Fibroblast of villous mesenchyme (primary cell): ENCODE results near the gene KIAA0040. TPM values are rescaled to one million over a fixed set of nuclear protein-coding genes. Genes with fewer than 3 reads are reported as not detected.
A peak's percentile ranks its signal among the peaks of the same experiment; 100 is the strongest.

Experiments
- DNase-seq: peaks from one replicate; pipeline ENCODE4 v3.0.0-alpha.2; 2010; ENCODE audit warnings: low read depth
- H3K4me3 ChIP-seq: 2 replicates; pipeline ENCODE4 v1.5.1; 2011; ENCODE audit warnings: low read depth, mild to moderate bottlenecking, low read length
- total RNA-seq: library from RNA; depleted of rRNA; stranded (reverse); fragments of >200 nt; gene quantifications from 2 replicates; pipeline ENCODE4 v1.2.3, GENCODE V29; 2012
- TF ChIP-seq, protein P1 (sequence below): IDR thresholded peaks from 2 replicates; pipeline ENCODE4 v1.5.1; 2012; ENCODE audit warnings: low read depth, mild to moderate bottlenecking, low read length; ENCODE audit not compliant: insufficient read depth

Gene KIAA0040
- total RNA-seq, 1 donor, result under 0.01 TPM

DNA sequence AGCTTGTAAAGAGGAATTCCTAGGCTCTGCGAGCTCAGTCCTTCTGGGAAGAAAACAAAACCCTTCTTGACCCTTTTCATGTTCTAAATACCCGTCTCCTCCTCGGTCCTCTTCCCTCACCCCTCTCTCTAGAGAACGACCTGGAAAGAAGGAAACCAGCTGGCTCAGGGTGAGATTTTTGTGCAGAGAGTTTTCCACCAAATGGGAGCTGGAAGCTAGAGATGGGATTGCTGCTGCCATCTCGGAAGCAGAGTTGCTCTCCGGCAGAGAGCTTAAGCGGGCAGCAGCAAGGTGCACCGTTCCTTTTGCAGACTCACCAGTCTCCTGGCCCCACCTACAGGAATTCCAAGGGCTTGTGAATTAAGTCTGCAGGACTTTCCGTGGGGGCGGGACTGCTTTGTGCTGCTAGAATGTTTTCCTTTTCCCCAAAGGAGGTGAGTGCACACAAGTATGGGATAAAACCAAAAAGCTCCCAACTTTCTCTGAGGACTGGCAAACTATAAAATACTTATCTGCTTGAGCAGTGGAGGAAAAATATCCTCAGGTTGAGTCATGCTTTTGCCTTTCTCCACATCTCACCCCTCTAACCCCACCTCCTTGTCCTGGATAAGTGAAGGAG lies 29.1 kb upstream of the KIAA0040 start:
- peak; percentile 24 for DNase-seq
- H3K4me3 ChIP-seq, result no peak overlapping the region
- TF ChIP-seq, protein P1, sequence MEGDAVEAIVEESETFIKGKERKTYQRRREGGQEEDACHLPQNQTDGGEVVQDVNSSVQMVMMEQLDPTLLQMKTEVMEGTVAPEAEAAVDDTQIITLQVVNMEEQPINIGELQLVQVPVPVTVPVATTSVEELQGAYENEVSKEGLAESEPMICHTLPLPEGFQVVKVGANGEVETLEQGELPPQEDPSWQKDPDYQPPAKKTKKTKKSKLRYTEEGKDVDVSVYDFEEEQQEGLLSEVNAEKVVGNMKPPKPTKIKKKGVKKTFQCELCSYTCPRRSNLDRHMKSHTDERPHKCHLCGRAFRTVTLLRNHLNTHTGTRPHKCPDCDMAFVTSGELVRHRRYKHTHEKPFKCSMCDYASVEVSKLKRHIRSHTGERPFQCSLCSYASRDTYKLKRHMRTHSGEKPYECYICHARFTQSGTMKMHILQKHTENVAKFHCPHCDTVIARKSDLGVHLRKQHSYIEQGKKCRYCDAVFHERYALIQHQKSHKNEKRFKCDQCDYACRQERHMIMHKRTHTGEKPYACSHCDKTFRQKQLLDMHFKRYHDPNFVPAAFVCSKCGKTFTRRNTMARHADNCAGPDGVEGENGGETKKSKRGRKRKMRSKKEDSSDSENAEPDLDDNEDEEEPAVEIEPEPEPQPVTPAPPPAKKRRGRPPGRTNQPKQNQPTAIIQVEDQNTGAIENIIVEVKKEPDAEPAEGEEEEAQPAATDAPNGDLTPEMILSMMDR, result no peak

DNA sequence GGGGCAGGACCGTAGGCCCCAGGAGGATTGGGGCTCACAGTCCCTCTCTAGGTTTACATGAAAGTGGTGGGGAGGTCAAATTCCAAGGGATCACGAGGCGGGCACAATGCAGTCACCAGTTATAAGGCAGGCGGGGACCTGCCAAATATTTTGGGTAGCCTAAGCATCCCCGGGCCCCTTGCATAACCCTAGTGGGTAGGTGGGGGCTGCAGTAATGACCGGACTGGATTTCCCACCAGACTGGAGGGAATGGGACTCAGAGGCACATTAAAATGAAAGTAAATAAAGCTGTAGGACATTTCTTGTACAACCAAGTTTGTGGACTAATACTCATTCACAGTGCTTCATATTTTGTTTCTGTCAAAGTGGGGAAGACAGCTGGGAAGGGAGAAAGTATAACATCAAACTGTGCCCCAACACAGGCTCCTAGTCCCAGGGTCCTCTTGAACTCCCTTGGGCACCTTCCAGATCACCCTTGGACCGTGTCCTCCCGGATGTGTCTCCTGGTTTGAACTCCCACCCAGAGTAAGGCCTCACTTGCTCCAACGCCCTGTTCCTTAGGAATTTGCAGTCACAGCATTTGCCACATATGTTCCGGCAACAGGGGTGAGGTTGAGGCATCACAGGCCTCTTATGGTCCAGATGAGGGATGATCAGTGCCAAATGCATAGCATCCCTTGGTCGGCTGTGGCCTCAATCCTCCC lies 28.4 kb upstream of the KIAA0040 start:
- TF ChIP-seq, protein P1, result no peak
- no peak overlapping the region for H3K4me3 ChIP-seq
- peak; percentile 19 for DNase-seq

DNA sequence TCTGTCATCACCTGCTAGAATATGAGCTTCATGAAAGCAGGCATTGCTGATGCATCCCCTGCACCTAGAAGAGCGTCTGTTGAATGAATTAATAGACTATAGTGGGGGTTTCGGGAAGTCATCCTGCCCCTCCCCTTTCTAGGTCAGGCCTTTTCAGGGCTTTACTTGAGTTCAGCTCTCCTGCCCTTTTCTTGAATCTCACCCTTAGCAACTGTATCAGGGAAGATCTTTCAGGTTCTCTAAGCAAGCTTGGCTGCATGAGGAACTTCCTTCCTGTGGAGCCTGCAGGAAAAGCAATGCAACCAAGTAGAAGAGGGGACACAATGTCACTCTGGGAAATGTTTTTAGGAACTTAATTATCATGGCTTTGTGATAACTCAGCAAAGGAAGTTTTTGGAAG lies 27.2 kb upstream of the KIAA0040 start:
- TF ChIP-seq, protein P1, result no peak
- DNase-seq, result no peak

DNA sequence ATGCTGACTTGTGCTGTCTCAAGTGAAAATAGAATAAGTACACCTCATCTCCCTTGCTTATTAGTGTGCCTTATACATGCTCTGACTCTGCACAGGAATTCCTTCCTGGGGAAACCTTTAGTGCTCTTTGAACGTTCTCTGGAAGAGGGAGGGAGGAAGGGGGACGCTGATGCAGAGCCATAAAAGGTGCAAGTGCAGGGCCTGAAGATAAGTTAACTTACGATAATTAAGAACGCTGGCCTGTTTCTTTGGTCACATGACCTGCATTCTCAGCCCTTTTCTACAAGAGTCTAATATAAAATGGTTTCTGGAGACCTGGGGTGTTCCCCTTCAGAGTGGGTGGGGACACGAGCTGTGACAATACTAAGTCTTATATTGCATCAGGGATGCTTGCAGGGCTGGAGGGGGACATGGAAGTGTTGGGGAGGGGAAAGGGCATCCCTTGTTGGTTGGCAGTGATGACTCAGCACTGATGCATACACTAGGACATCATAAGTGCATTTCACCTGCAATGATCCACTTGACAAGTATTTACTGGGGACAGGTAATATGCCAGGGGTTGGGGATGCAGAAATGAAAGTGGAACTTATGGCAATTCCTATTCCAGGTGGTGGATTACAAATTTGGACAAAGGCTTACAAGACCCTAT lies 26.3 kb upstream of the KIAA0040 start:
- TF ChIP-seq, protein P1, result no peak
- no peak for DNase-seq
- no peak overlapping the region for H3K4me3 ChIP-seq

More for the DNA sequence above, 27.2 kb upstream of the KIAA0040 start:
- H3K4me3 ChIP-seq, result no peak overlapping the region

DNA sequence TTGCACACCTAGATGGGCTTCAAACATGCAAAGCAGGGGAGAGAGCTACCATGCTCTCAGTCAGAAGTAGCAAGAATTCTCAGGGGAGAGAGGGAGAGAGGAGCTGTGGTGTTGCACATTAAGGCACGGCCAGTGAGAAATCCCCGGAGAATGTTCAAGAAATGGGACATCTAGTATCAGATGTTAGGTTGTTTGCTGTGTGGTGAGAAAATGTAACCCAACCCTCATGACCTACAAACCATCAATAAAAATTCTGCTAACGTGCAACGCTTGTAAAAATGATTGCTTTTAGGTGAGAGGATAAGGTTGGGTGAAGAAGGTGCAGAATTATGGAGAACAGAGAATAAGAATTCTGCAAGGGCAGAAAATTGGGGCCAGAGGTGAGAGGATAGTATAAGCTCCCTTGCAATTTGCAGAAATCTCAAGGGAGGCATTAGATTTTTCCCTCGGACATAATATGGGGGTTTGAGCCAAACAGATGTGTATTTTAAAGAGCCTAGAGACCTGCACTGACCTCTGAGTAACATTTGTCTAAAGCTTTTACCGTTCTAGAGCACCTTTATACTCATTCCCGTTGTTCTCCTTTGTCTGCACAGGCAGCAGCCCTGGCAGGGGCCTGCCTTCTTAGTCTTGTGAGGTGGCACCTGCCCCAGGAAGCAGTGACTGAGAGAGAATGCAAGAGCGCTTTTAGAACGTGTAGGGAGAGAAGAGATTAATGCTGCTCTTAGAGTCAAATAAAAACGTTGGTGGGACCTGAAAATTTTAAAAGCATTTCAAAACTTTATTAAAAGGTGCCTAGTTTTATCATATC lies 25.4 kb upstream of the KIAA0040 start:
- TF ChIP-seq, protein P1, result no peak
- H3K4me3 ChIP-seq, result no peak overlapping the region
- DNase-seq, result no peak

DNA sequence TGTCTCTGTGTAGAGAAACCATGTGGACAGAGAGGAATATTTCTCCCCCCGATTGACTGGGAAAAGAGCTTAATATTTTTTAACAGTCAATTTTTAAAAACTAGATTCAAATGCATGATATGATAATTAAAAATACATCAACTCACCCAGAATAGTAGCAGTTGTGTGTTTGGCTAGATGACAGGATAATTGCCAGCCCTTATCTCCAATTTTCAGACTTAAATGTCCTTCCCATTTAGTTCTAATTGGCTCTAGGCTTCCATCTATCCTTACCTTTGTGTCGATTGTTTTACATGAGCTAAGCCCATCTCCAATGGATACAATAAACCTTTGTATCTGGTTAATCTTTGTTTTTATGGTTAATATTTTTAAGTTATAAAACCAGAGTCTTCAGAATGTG lies 23.9 kb upstream of the KIAA0040 start:
- DNase-seq, result no peak
- H3K4me3 ChIP-seq, result no peak overlapping the region
- TF ChIP-seq, protein P1, result no peak
